A549 (cell line): ENCODE data around the gene PGA5. TPM values are rescaled to one million over a fixed set of nuclear protein-coding genes. Genes with fewer than 3 reads are reported as not detected.
A peak's percentile ranks its signal among the peaks of the same experiment; 100 is the strongest.

Source experiments
- ATAC-seq, 2 experiments: fragments of 200-7000 bp in 1 of 2; fragments of >200 bp in 1 of 2; cut with Nextera tagmentation in 1 of 2; cut with Tn5 transposase in 1 of 2; 3 replicates each; pipeline versions ENCODE4 v1.8.0 to v1.9.1; 2018 to 2020; ENCODE audit warnings: mild to moderate bottlenecking in 1 of 2, moderate library complexity in 1 of 2
- CTCF ChIA-PET: fragments of 300-600 bp; sonication (Branson Sonifier 250); formaldehyde crosslinking; extraction: SDS; loops from one replicate; lab custom pipeline; 2021; ENCODE audit warnings: antibody characterized with exemption, inconsistent platforms; lab: Yijun Ruan, JAX
- POLR2A ChIA-PET: fragments of 350-600 bp; formaldehyde crosslinking; extraction: SDS; loops from one replicate; lab custom pipeline; 2021; ENCODE audit warnings: antibody characterized with exemption, inconsistent platforms; lab: Yijun Ruan, JAX
- DNase-seq, 2 experiments: peaks; one replicate each; pipeline versions ENCODE4 v3.0.0 to v3.0.0-alpha.2; 2011 to 2016; ENCODE audit warnings: low read depth in 1 of 2, low spot score in 1 of 2
- FAIRE-seq: peaks from 2 replicates; lab custom pipeline; 2011; peaks lifted over from hg19 to GRCh38; lab: Jason Lieb, UNC
- H3K27ac ChIP-seq, 2 experiments: fragments of >200 bp; sonication (Bioruptor Twin); formaldehyde crosslinking; 3 replicates each; pipeline ENCODE4 v1.5.1; 2016 to 2017
- H3K4me1 ChIP-seq: fragments of >200 bp; sonication (Bioruptor Twin); formaldehyde crosslinking; 3 replicates; pipeline ENCODE4 v1.6.1; 2016
- H3K4me2 ChIP-seq: fragments of >200 bp; sonication (Bioruptor Twin); formaldehyde crosslinking; 3 replicates; pipeline ENCODE4 v1.6.1; 2016
- H3K4me3 ChIP-seq: fragments of >200 bp; sonication (Bioruptor Twin); formaldehyde crosslinking; 3 replicates; pipeline ENCODE4 v1.5.1; 2016
- H3K9me3 ChIP-seq: fragments of >200 bp; sonication (Bioruptor Twin); formaldehyde crosslinking; 3 replicates; pipeline ENCODE4 v1.6.1; 2016
- CBX2 ChIP-seq: fragments of 200-600 bp; sonication (generic); IDR thresholded peaks from 2 replicates; pipeline ENCODE4 v1.6.1; 2016; ENCODE audit warnings: low read depth, mild to moderate bottlenecking, borderline replicate concordance
- EHF ChIP-seq: fragments of 250-450 bp; sonication (Bioruptor Pico); IDR thresholded peaks from 2 replicates; pipeline ENCODE4 v1.5.0; 2020; ENCODE audit warnings: mild to moderate bottlenecking
- EHMT2 ChIP-seq: fragments of 200-600 bp; sonication (generic); IDR thresholded peaks from 2 replicates; pipeline ENCODE4 v1.6.1; 2016; ENCODE audit warnings: antibody characterized with exemption, low read depth, mild to moderate bottlenecking, moderate library complexity
- ESRRA ChIP-seq: fragments of 150-350 bp; IDR thresholded peaks from 2 replicates; pipeline ENCODE4 v1.6.1; 2014; ENCODE audit warnings: mild to moderate bottlenecking, low read length, borderline replicate concordance
- FOSB ChIP-seq: fragments of 250-450 bp; sonication (Bioruptor Pico); IDR thresholded peaks from 2 replicates; pipeline ENCODE4 v1.5.0; 2020; ENCODE audit warnings: mild to moderate bottlenecking, moderate library complexity
- FOXS1 ChIP-seq: fragments of 250-450 bp; sonication (Bioruptor Pico); IDR thresholded peaks from 2 replicates; pipeline ENCODE4 v1.5.0; 2020; ENCODE audit warnings: mild to moderate bottlenecking, moderate library complexity
- HOXB5 ChIP-seq: fragments of 250-450 bp; sonication (Bioruptor Pico); IDR thresholded peaks from 2 replicates; pipeline ENCODE4 v1.5.0; 2020; ENCODE audit warnings: mild to moderate bottlenecking, moderate library complexity
- KDM5A ChIP-seq: fragments of 200-600 bp; sonication (generic); IDR thresholded peaks from 2 replicates; pipeline ENCODE4 v1.6.1; 2016; ENCODE audit warnings: antibody characterized with exemption, mild to moderate bottlenecking
- REST ChIP-seq: fragments of 200-600 bp; sonication (generic); IDR thresholded peaks from 2 replicates; pipeline ENCODE4 v1.6.1; 2016; ENCODE audit warnings: antibody characterized with exemption, mild to moderate bottlenecking, moderate library complexity
- RFX5 ChIP-seq: fragments of 450-650 bp; IDR thresholded peaks from 2 replicates; pipeline ENCODE4 v1.7.1; 2014; ENCODE audit warnings: antibody characterized with exemption, mild to moderate bottlenecking, moderate library complexity
- RNF2 ChIP-seq: fragments of 200-600 bp; sonication (generic); IDR thresholded peaks from 2 replicates; pipeline ENCODE4 v1.6.1; 2016; ENCODE audit warnings: low read depth, mild to moderate bottlenecking, antibody characterized with exemption, moderate library complexity, borderline replicate concordance
- SMC3 ChIP-seq: fragments of >200 bp; sonication (Bioruptor Twin); formaldehyde crosslinking; IDR thresholded peaks from 3 replicates; pipeline ENCODE4 v1.6.1; 2018; ENCODE audit warnings: inconsistent platforms
- TFCP2L1 ChIP-seq: fragments of 250-450 bp; sonication (Bioruptor Pico); IDR thresholded peaks from 2 replicates; pipeline ENCODE4 v1.5.0; 2021; ENCODE audit warnings: mild to moderate bottlenecking
- USF2 ChIP-seq: fragments of 450-650 bp; IDR thresholded peaks from 2 replicates; pipeline ENCODE4 v1.6.1; 2014; ENCODE audit warnings: antibody characterized with exemption
- ZC3H11A ChIP-seq: fragments of 450-650 bp; IDR thresholded peaks from 2 replicates; pipeline ENCODE4 v1.6.1; 2014; ENCODE audit warnings: antibody characterized with exemption, mild to moderate bottlenecking
- WGBS: methylation state at CpG from one replicate; pipeline ENCODE4 v1.1.6; 2017; ENCODE audit errors: missing lambda C conversion rate; 5-methylcytosine and 5-hydroxymethylcytosine counted together
- polyA plus RNA-seq, 4 experiments: library from polyadenylated mRNA; depleted of rRNA in 3 of 4; stranded (reverse); fragments of >200 nt; fragmentation: RNase III in 1 of 4; extraction: RNeasy Plus Mini Kit Qiagen cat#74134 plus additional on column Dnase treatment in 1 of 4; gene quantifications; 2 replicates in 3 of 4; 3 replicates in 1 of 4; pipeline ENCODE4 v1.2.3, GENCODE V29; 2011 to 2017
- TF ChIP-seq, protein P1 (sequence below): IDR thresholded peaks from 2 replicates; pipeline ENCODE4 v1.6.1; 2012
- TF ChIP-seq, protein P2 (sequence below): fragments of >200 bp; sonication (Bioruptor Twin); formaldehyde crosslinking; IDR thresholded peaks from 3 replicates; pipeline ENCODE4 v1.5.1; 2016

PGA5 gene
- polyA plus RNA-seq, 2 of the 4 experiments (the other 2 are of a cell fraction), result not detected

DNA sequence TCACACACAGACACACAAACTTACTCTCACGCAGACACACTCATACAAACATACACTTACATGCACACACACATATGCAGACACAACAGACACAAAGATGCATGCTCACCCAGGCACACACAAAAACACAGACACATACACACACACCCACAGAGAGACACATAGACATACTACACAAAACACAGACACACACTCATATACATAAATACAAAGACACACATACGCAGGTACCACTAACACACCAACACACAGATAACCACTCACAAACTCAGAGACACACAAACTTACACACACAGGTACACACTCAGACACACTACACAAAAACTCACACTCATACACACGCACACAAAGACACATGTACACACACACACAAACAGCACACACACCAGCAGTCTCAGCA lies 31.8 kb downstream of the PGA5 start:
- ATAC-seq (no peak), DNase-seq (no peak), FAIRE-seq (no peak)
- 0 out of 3 replicates have a peak, but pooled peaks cover under 1% of the 10 kb centered on the region for H3K4me1 ChIP-seq
- TF ChIP-seq HOXB5 (no peak), RFX5 (no peak), ZC3H11A (no peak), USF2 (no peak), EHMT2 (no peak), EHF (CRISPR knock-in tag) (no peak), CBX2 (no peak), TFCP2L1 (CRISPR knock-in tag) (no peak), SMC3 (no peak), ESRRA (no peak), RNF2 (no peak), REST (no peak), FOSB (no peak)
- TF ChIP-seq, protein P1, sequence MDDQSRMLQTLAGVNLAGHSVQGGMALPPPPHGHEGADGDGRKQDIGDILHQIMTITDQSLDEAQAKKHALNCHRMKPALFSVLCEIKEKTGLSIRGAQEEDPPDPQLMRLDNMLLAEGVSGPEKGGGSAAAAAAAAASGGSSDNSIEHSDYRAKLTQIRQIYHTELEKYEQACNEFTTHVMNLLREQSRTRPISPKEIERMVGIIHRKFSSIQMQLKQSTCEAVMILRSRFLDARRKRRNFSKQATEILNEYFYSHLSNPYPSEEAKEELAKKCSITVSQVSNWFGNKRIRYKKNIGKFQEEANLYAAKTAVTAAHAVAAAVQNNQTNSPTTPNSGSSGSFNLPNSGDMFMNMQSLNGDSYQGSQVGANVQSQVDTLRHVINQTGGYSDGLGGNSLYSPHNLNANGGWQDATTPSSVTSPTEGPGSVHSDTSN, result no peak
- TF ChIP-seq, protein P2, sequence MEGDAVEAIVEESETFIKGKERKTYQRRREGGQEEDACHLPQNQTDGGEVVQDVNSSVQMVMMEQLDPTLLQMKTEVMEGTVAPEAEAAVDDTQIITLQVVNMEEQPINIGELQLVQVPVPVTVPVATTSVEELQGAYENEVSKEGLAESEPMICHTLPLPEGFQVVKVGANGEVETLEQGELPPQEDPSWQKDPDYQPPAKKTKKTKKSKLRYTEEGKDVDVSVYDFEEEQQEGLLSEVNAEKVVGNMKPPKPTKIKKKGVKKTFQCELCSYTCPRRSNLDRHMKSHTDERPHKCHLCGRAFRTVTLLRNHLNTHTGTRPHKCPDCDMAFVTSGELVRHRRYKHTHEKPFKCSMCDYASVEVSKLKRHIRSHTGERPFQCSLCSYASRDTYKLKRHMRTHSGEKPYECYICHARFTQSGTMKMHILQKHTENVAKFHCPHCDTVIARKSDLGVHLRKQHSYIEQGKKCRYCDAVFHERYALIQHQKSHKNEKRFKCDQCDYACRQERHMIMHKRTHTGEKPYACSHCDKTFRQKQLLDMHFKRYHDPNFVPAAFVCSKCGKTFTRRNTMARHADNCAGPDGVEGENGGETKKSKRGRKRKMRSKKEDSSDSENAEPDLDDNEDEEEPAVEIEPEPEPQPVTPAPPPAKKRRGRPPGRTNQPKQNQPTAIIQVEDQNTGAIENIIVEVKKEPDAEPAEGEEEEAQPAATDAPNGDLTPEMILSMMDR, result no peak
- no peak overlapping the region for H3K4me3 ChIP-seq
- H3K9me3 ChIP-seq, result no peaks in the 10 kb centered on the region
- H3K27ac ChIP-seq, result no peak overlapping the region
- 77% methylated on average over 3 of the region's 3 CpGs for WGBS
- POLR2A ChIA-PET, result no interaction called here
- H3K4me2 ChIP-seq, result no peak overlapping the region
- CTCF ChIA-PET, result interaction anchor here (0.9 to 1.4 kb wide), 2 partner anchors 15 to 21 kb away, joined by 3 read pairs; no protein-coding TSS in a partner anchor

- no peak overlapping the region for H3K4me3 ChIP-seq
- ChIA-PET CTCF (interaction anchor here (0.9 to 1.4 kb wide), 4 partner anchors 11 to 20 kb away, joined by 3 read pairs; no protein-coding TSS in a partner anchor), POLR2A (interaction anchor here (0.6 kb wide), 1 partner anchor 20 kb away, joined by 3 read pairs; no protein-coding TSS in a partner anchor)
- H3K27ac ChIP-seq, result no peak overlapping the region
- H3K9me3 ChIP-seq, result no peaks in the 10 kb centered on the region
- H3K4me2 ChIP-seq, result no peak overlapping the region
- TF ChIP-seq RFX5, result no peak
- no peak for TF ChIP-seq KDM5A
- TF ChIP-seq FOXS1 (CRISPR knock-in tag), result no peak
- DNase-seq (no peak), FAIRE-seq (no peak), ATAC-seq (peak; percentile 30 to 50; a peak in 3 of 6 replicates)
- no peaks in the 10 kb centered on the region for H3K4me1 ChIP-seq
- 71% methylated on average over 13 of the region's 16 CpGs for WGBS
These were observed 32.5 kb downstream of the PGA5 start for GRCh38 chr11:61273178-61274078.
